ENCODE measurements around the gene SLBP.
"Not testable (repeated sequence)": the region's sequence is repeated elsewhere in the genome, so short reads cannot be mapped to it uniquely, and the experiment has no call there.

Gene SLBP

DNA sequence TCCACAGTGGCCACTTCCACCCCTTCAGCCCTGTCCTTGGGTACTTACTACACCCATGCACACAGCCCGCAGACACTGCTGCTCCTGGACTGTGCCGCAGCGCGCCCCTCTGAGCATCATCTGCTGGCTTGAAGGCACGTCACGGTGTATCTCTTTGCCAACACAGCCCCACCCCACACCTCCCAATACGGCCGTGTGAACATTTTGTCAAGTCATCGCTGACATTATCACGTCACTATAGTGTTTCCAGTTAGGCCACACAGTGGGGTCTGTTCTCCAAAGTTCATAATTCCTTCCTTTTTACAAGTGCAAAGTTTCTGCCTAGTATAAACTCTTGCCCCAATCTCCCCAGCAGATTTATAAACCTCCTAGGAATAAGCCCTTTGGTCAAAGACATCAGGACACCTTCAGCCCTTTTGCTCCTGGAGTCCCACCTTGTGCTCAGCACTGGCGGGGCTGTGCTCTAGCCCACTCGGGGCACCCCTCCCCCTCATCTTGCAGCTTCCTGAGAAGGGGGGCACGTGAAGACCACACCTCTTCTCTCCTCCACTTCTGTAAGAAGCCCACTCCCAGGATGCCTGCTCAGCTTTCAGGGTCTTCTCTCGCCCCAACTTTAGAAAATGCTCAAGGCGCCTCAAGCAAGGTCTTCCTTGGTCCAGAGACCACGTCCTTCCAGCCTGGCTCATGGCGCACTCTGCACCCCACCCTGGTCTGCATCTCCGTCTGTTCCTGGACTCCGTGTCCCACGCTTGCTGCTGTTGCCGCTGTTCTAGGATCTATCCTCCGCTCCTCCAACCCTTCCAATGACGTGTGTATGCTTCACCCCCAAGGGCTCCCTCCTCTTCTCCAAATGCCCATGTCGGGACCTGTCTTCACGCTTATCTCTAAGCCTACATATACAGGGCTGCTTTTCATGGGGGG lies 35.3 kb downstream of the SLBP start:
- no peak for DNase-seq (ENCODE audit: low read depth in 3 of 3)

DNA sequence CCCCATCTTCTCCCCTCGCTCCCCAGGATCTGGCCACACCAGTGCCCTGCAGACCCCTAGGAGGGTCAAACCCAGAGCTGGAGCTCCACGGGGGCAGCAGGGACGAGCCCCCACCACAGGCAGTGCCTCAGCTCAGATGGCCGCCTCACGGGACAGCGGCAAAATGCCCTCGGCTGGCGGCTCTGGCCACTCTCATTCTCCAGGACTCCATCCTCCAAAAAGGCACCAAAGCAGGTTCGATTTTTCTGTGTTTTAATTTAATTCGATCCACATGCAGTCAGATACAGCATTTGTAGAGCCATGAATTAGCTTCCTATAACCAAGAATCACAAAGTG lies 36.3 kb downstream of the SLBP start:
- DNase-seq (ENCODE audit: low read depth in 3 of 3) = no peak

DNA sequence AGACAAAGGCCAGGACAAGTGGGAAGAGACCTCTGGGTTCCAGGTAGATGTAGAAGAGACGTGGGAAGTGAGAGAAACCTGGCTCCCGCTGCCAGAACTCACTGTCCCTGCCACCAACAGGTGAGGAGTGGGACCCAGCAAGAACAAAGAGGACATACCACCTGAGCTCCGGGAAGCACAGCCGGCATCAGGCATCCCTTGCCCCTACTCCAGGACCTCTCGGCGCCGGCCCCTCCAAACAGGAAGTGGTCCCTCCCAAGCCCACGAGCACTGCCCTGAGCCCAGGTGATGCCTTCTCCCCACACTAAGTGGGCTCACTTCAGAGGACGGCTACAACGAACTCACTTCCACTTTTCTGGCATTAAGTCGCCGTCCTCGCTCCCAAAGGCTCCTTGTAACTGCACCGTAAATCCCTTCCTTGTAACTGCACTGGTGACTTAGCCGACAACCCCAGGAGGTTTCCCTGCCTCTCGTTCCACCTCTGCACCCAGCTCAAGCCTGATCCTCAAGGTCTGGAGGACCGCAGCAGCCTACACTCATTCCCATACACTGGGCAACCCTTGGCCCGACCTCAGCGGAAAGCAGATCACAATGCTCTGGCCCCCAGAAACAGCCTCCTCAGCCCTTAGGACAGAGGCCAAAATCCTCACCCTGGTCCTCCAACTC lies 36.9 kb downstream of the SLBP start:
- DNase-seq (ENCODE audit: low read depth in 3 of 3) = no peak

DNA sequence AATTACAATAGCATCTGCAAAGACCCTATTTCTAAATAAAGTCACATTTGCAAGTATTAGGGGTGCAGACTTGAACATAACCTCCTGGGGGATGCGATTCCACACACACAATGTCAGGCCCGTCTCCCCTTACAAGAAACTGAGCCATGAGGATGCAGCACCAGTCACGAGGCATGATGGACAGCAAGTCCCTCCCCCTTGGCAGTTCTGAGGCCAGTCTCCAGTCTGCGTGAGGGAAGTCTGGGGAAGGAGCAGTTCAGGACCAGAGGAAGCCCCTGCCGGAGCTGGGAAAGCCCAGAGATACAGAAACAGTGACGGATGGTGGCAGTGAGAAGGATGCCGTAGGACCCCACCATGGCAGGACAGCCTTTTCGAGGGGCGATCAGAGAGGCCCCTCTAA lies 37.4 kb downstream of the SLBP start:
- DNase-seq (ENCODE audit: low read depth in 3 of 3) = no peak

DNA sequence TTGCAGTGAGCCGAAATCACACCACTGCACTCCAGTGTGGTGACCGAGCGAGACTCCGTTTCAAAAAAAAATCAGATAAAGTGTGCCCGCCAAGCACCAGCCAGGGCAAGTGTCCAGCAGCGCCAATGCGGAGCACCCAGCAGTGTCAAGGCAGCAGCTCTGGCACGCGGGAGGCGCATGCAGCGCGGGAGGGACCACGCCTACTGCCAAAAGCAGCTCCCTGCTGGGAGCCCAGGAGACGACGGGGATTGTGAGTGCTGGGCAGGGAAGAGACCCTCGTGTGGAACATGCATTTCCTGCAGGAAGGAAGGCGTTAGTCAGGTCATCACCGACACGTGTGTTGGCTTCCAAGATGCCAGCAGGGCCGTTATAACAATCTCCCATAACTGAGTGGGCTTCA lies 38.4 kb downstream of the SLBP start:
- no peak for DNase-seq (ENCODE audit: low read depth in 3 of 3)

DNA sequence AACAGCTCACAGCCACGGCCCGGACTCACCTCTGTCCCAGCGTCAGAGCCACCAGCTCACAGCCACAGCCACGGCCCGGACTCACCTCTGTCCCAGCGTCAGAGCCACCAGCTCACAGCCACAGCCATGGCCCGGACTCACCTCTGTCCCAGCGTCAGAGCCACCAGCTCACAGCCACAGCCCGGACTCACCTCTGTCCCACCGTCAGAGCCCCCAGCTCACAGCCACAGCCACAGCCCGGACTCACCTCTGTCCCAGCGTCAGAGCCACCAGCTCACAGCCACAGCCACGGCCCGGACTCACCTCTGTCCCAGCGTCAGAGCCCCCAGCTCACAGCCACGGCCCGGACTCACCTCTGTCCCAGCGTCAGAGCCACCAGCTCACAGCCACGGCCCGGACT lies 41.1 kb downstream of the SLBP start:
- not testable (repeated sequence) for DNase-seq (ENCODE audit: low read depth in 3 of 3)

DNA sequence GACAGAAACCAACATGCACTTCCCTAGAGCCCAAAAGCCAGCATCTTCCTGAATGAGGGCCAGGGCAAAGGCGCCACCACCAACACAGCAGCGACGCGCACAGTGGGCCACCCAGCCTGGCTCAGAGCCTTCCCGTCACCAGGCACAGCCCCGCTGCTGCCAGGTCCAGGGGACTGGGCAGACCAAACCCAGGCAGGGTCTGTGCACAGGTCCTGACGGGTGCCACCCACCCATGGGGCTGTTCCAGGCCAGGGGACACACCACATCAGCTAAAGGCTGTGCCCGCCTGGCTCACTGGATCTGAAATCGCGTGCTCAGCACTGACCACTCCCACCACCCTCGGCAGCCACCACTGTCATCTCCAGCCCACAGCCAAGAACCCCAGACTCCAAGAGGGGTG lies 41.8 kb downstream of the SLBP start:
- no peak for DNase-seq (ENCODE audit: low read depth in 3 of 3)

DNA sequence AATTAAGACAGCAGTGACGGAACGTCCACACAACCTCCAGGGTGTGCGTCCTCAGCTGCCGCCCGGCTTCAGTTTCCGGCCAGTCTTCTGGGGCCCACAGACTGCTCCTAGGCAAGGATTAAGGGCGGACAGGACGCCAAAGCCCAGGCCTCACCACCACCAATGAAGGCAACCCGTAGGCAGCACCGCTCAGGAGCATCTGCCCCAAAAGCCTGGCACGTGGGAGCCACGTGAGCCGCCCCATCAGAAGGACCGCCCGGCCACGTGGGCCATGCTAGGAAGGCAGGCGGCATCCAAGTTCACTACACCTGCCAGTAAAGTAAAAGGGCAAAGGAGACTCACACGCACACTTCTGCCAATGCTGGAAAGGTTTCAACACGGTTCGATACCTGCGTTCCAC lies 42.3 kb downstream of the SLBP start:
- DNase-seq (ENCODE audit: low read depth in 3 of 3) = no peak

DNA sequence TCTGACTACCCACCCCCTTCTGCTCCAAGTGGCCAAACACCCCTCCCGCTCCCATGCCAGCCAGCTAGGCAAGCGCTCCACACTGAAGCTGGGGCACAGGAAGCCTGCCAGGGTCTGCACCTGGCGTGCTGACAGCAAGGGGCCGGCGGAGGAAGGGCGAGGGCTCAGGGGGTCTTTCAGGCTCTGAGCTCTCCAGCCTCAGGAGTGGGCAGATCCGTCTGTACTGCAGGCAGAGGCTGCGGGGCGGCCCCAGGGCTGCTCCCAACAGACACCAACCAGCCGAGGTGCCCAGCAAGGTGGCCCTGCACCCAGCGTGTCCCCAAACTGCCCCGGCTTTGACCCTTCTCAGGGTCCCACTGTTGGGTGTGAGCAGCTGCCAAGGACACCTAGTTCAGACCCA lies 42.8 kb downstream of the SLBP start:
- DNase-seq (ENCODE audit: low read depth in 3 of 3) = no peak

DNA sequence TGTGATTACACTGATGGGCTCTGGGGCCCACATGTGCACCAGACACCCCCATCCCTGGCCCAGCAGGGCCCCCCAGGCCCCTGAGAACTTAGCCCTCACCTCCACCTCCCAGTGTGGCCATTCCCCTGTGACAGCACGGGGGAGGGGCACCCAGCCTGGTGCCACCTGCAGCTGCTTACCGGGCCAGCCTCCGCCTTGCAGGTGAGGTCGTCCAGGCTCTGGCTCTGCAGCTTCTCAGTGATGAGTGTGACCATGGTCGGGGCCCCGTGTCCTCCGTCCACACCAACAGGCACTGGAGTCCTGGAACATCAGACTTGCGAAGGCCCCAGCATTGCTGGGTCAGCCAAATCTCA lies 43.7 kb downstream of the SLBP start:
- no peak for DNase-seq (ENCODE audit: low read depth in 3 of 3)

DNA sequence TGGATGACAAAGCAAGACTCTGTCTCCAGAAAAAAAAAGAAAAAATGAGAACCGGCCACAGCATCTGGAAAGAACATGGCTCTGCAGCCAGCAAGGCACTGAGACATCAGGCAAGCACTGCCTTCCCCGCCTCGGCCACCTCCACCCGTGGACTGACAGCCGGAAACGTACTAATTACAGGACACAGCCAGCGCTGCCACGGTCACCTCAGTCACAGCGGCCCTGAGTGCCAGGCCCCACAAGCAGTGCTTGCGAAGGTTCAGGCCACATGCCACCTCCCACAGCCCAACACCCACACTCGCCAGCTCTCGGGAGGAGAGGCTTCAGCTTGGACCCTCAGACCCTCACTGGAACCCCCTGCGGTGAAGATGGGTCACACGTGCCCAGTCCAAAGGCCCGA lies 44.8 kb downstream of the SLBP start:
- no peak for DNase-seq (ENCODE audit: low read depth in 3 of 3)

DNA sequence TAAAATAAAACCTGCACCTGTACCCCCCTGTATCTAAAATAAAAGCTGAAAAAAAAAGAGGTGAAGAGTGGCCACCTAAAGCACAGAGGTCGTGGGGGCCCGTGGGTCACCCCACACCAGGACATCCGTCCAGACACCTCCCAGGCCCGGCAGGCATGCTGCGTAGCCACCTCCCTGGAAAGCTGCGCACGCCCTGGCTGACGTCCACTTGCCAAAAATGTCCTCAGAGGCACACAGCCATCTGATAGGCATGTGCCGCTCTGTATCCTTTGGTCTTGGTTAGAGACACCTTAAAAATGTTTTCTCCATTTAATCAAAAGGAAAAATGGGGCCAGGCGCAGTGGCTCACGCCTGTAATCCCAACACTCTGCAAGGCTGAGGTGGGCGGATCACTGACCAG lies 45.7 kb downstream of the SLBP start:
- DNase-seq (ENCODE audit: low read depth in 3 of 3) = no peak

DNA sequence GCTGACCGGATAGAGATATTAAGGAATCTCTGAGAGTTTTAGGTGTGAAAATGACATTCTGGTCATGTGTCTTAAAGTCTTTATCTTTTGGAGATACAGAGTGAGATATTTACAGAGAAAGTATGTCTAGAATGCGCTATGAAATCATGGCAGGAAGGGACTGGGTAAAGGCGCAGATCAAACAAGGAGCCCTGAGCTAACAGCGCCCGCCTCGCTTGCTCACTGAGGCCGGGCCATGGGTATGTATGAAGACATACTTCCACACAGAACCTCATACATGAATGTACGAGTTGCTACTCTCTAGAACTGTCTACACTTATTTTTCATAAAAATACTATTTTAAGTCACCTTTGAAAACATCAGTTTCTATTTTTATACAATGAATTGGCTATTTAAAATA lies 48.0 kb downstream of the SLBP start:
- DNase-seq (ENCODE audit: low read depth in 3 of 3) = no peak

DNA sequence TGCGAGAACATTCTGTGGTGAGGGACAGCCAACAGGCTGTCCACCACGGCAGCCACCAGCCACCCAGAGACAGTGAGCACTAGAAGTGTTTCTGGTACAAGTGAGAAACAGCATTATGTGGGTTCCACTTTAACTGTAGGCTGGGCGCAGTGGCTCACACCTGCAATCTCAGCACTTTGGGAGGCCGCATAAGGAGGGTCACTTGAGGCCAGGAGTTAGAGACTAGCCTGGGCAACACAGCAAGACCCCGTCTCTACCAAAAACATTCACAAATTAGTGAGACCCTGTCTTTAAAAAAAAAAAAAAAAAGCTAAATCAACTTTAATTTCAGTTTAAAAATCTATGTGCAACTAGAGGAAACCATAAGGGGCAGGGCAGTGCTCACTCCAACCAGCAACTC lies 48.6 kb downstream of the SLBP start:
- DNase-seq (ENCODE audit: low read depth in 3 of 3) = no peak

DNA sequence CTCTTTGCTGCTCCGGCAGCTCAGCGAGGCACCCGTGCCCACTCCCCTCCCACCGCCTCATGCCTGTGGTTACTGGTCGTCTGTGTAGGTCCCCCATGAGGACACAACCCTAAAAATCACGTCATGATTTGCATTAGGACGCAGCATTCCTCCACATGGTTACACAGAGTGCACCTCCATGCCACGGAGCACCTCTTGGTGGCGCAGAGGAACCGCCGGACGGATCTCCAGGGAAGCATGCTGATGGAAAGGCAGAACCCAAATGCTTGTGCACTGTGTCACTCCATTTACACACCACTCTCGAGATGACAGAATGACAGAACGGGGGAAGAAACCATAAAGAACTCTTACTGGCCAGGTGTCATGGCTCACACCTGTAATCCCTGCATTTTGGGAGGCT lies 50.4 kb downstream of the SLBP start:
- DNase-seq (ENCODE audit: low read depth in 3 of 3) = no peak

DNA sequence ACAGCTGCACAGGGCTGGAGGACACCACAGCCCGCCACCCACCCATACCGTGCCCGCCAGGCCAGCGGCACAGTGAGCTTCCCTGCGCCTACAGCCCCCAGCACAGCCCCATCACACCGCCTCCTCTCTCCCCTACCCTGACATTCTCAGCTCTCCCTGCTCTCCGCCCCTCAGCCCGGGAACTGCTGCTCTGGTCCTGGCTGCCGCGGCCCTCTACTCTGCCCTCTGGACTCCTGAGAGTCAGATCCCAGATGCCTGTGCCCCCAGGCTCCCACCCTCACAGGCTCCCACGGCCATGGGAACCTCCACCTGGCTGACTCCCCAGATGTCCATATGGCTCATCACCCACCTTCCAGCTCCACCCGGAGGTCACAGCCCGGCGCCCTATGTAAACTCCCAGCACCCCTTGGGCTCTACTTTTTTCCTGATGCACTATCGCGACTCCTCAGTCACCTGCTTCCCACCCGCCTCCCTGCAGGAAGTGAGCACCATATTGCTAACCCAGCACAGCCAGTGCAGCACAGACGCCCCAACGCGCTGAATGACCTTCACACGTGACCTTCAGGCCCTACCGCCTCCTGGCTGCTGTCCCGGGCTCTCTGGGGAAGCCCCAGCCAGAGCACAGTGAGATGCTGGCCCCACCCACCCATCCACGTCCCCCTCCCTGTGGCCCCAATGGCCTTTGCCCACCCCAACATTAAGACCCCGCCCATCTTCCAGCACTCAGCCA lies 51.0 kb downstream of the SLBP start:
- no peak for DNase-seq (ENCODE audit: low read depth in 3 of 3)

DNA sequence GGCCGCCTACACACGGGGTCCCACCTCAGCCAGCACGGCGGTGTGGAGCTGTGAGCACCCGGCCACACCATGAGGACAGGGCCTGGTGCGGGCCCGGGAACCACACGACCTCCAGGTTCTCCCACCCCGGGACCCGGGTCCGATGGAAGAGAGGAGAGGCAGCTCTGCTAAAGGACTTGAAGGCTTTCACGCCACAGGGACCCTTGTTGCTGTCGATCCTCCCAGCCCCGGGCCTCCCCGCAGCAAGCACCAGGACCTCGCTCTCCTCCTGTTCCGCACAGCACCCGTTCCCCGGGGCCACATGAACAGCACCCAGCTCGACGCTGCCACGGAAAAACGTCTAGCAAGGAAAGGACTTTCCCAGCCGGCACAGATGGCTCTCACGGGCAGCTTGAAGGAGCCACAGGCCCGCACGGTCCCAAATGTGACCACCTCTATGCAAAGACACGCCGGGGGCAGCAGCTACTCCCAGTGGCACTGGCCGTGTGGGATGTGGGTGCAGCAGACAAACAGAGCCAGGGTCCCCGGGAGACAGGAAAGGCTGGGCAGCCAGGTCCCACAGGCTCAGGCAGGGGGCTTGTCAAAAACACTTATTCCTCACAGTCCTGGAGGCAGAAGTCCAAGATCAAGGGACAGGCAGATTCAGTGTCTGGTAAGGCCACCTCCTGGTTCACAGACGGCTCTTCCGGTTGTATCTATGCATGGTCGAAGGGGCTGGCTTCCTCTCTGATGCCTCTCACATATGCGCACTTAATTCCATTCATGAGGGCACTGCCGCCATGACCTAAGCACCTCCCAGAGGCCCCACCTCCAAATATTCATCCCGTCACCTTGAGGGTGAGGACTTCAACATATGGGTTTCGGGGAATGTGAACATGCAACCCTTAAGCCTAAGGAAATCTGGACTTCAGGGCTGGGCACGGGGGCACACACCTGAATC lies 52.7 kb downstream of the SLBP start:
- no peak for DNase-seq (ENCODE audit: low read depth in 3 of 3)

DNA sequence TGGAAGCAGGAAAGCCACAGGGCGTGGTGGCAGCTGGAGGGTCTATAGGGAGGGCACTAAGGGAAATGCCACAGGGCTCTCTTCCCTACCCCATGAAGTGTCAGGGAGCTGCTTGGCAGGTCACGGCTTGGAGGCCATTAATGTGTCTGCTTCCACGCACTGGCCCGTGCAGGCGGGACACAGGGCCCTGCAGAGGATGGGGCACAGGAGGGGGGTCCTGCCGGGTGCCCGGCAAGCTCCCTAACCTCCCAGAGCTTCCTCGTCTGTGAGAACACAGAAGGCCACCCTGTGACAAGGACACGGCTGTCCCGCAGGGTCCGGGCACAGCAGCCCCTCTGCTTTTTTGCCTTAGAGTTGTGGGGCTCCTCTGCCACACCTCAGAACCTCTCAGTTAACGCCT lies 53.5 kb downstream of the SLBP start:
- DNase-seq (ENCODE audit: low read depth in 3 of 3) = no peak

DNA sequence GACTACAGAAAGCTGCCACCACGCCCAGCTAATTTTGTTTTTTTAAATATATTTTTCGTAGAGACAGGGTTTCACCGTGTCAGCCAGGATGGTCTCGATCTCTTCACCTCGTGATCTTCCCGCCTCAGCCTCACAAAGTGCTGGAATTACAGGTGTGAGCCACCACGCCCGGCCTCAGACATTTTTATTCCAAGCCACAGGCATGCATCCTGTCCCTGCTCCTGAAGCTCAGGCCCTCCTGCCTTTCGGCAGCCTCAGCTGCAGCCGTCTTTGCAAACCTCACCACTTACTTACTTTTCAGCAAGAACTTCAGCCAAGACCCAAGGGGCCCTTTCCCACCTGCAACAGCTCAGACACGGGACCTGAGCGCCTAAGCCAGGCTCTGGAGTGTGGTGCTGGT lies 54.0 kb downstream of the SLBP start:
- no peak for DNase-seq (ENCODE audit: low read depth in 3 of 3)

DNA sequence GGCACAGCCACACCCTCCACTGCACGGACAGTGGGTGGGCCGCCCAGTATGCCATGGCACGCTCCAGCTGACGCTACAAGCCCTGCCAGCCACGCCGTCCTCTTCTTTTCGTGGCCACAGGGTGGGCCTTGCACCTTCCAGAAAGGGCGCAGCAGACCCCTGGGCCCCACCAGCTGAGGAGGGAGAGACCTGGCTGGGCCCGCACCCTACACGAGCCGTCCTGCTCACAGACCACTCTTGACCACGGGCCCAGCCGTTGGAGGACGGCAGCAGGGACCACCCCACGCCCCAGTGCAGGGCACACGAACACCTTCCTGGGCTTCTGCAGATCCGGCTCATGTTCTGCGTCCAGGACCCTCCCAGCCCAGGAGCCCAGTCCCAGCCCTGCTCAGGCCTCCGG lies 55.1 kb downstream of the SLBP start:
- no peak for DNase-seq (ENCODE audit: low read depth in 3 of 3)

DNA sequence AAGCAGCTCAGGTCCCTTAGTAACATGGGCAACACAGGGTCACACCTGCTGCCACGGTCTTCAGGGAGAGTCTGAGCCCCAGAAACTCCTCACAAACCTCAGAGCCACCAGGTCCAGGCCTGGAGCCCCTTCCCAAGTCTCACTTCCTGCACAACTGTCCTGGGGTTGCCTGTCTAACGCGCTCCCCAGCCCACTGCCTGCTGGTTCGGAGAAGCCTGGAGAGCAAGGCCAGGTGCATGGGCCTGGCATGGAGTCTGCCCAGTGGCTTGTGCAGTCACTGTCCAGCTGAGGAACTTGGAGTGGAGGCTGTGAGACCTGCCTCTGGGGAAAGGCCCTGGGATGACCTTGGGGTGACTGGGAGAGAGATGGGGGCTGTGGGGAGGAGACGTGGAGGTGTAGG lies 56.0 kb downstream of the SLBP start:
- DNase-seq (ENCODE audit: low read depth in 3 of 3) = no peak

DNA sequence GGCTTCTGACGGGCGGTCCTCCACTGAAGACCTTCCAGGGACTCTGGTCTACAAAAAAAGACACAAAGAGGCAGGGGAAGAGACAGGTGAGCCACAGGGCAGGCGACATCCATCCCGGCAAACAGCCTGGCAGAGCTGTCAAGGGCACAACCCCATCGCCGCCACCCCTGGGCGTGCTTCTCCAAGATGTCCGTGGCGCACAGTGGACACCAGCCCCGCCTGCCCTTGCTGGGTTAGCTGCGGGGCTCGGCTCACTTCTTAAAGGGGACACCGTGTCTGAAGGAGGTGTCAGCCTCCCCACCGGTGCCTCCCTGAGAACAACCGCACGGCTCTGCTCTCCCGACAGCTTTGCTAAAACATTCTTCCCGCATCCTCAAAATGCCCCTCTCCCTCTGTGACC lies 56.4 kb downstream of the SLBP start:
- no peak for DNase-seq (ENCODE audit: low read depth in 3 of 3)

All from stimulated activated CD4-positive, alpha-beta T cell treated with anti-CD3 and anti-CD28 coated beads, TNF-alpha, amount 100 ng/mL, for 24 hours (primary cell).